Right lung (tissue), 10 donors: ENCODE measurements around the gene ITIH5. TPM values are rescaled to one million over a fixed set of nuclear protein-coding genes. Genes with fewer than 3 reads are reported as not detected.
"Not testable (repeated sequence)": the region's sequence is repeated elsewhere in the genome, so short reads cannot be mapped to it uniquely, and the experiment has no call there.

Source experiments
- DNase-seq, 2 donors: peaks; one replicate each; pipeline ENCODE4 v3.0.0-alpha.2; 2013
- long read RNA-seq, 8 donors: transcript quantifications; one replicate each; lab custom pipeline, GENCODE V29; 2026
- polyA plus RNA-seq, 5 donors: library from polyadenylated mRNA; unstranded; fragments of 120-200 nt; gene quantifications; one replicate each; pipeline versions ENCODE4 v1.2.1 to v1.2.3, GENCODE V29; 2013; ENCODE audit warnings: inconsistent platforms in 1 of 5, low replicate concordance in 1 of 5; ENCODE audit not compliant: insufficient read length in 5 of 5, insufficient read depth in 1 of 5

ITIH5 gene
- polyA plus RNA-seq, result 10 to 100 TPM; 26.9 to 38.3 (median 31.9) TPM
- long read RNA-seq, donor 1, full-length matches to known transcripts, result 5 of 11 reads
- long read RNA-seq, donor 1, partial matches to known transcripts, result 6 of 11 reads
- long read RNA-seq, donor 1, other reads (novel, unspliced or antisense), result 0 of 11 reads
- long read RNA-seq, donor 2, full-length matches to known transcripts, result 2 of 2 reads
- long read RNA-seq, donor 2, partial matches to known transcripts, result 0 of 2 reads
- long read RNA-seq, donor 2, other reads (novel, unspliced or antisense), result 0 of 2 reads
- long read RNA-seq, donor 3, result 0 reads
- long read RNA-seq, donor 4, result 0 reads
- long read RNA-seq, donor 5, full-length matches to known transcripts, result 2 of 15 reads
- long read RNA-seq, donor 5, partial matches to known transcripts, result 13 of 15 reads
- long read RNA-seq, donor 5, other reads (novel, unspliced or antisense), result 0 of 15 reads
- long read RNA-seq, donor 6, full-length matches to known transcripts, result 5 of 5 reads
- long read RNA-seq, donor 6, partial matches to known transcripts, result 0 of 5 reads
- long read RNA-seq, donor 6, other reads (novel, unspliced or antisense), result 0 of 5 reads
- long read RNA-seq, donor 7, full-length matches to known transcripts, result 5 of 5 reads
- long read RNA-seq, donor 7, partial matches to known transcripts, result 0 of 5 reads
- long read RNA-seq, donor 7, other reads (novel, unspliced or antisense), result 0 of 5 reads
- long read RNA-seq, donor 8, full-length matches to known transcripts, result 1 of 1 reads
- long read RNA-seq, donor 8, partial matches to known transcripts, result 0 of 1 reads
- long read RNA-seq, donor 8, other reads (novel, unspliced or antisense), result 0 of 1 reads

GRCh38 chr10:7666253-7667023 is at the start of gene ITIH5:
Gene ITIH5, minus strand, starts transcription at chr10:7666966. Its CDS starts 74 bp downstream, at chr10:7666892.
- peak in 1 of 2 donors; percentile 6 for DNase-seq

- no peak for DNase-seq
These were observed 48.7 kb upstream of the ITIH5 start for GRCh38 chr10:7715515-7715914.

- not testable (repeated sequence) for DNase-seq
These were observed 44.3 kb upstream of the ITIH5 start for GRCh38 chr10:7711075-7711474.

GRCh38 chr10:7710446-7710845 is 43.7 kb upstream of the ITIH5 start:
- no peak for DNase-seq

GRCh38 chr10:7708832-7709231 is 42.1 kb upstream of the ITIH5 start:
- no peak for DNase-seq

GRCh38 chr10:7707858-7708622 is 41.3 kb upstream of the ITIH5 start:
- DNase-seq, result no peak

DNA sequence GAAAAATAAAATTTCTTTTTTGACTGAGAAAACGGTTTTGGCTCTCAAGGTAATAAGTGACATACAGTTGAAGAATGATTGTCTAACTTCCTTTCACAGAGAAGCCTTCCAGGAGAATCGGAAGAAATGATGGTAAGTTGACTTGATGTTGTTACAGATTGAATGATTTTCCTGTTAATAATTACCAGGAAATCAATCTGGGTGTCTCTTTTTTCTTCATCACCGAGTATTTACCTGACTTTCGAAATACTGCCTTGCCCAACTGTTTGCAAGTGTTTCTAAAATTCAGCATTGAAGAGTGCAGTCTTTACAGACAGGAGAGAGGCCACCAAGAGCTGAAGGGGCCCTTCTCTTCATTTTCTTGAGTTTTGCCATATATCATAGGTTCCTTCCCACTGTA is 40.3 kb upstream of the ITIH5 start:
- DNase-seq, result no peak

- DNase-seq, result no peak
These were observed 39.8 kb upstream of the ITIH5 start for GRCh38 chr10:7706534-7707073.

DNA sequence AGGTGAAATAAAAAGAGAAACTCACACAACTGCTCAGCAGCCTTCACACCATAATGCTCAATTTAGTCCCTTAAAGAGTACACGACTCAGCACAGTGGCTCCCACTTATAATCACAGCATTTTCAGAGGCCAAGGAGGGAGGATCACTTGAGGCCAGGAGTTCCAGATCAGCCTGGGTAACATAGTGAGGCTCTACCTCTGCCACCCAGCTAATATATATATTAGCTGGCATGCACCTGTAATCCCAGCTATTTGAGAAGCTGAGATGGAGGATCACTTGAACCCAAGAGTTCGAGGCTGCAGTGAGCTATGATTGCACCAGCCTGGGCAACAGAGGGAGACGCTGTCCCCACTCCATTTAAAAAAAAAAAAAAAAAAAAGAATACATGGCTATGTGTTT is 38.6 kb upstream of the ITIH5 start:
- DNase-seq, result no peak

DNA sequence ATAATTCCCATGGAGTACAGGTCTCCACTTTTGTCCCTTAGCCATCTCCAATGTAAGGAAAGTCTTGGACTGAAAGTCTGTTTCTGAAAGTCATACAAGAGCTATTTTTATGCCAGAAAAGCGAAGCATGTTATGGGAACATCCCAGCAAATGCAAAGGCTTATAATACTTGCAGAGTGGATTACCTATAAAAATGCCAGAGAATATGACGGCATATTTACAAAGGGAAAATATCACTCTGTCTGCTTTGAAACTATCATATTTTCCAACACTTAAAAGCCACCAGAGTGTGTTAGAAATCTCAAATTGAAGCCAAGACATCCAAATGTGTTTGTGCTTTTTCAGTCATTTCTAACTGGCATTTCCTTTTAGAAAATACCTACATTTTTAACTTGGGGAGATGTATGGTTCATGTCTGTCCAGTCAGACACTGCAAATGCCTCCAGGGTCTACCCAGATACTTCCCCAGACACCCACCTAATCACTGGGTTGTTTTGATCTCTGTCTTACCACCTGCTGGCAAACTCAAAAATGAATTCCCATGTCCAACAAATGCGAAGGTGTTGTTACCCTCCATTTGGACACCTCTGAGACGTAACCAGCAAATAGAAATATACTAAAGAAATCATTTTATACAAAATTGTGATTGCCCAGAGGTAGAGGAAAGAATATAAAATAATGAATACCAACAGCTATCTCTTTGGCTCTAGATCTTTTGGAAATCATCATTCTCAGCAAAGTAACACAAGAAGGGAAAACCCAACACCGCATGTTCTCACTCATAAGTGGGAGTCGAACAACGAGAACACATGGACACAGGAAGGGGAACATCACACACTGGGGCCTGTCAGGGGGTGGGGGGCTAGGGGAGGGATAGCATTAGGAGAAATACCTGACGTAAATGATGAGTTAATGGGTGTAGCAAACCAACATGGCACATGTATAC is 37.6 kb upstream of the ITIH5 start:
- no peak for DNase-seq

GRCh38 chr10:7703140-7703539 is 36.4 kb upstream of the ITIH5 start, which contains the start of gene ITIH2:
Gene ITIH2, plus strand, starts transcription at chr10:7703316. Its CDS starts 119 bp downstream, at chr10:7703435.
- DNase-seq, result no peak

- no peak for DNase-seq
These were observed 35.6 kb upstream of the ITIH5 start for GRCh38 chr10:7702288-7702812.

GRCh38 chr10:7701158-7701742 is 34.5 kb upstream of the ITIH5 start:
- no peak for DNase-seq

GRCh38 chr10:7700577-7701125 is 33.9 kb upstream of the ITIH5 start:
- no peak for DNase-seq

DNA sequence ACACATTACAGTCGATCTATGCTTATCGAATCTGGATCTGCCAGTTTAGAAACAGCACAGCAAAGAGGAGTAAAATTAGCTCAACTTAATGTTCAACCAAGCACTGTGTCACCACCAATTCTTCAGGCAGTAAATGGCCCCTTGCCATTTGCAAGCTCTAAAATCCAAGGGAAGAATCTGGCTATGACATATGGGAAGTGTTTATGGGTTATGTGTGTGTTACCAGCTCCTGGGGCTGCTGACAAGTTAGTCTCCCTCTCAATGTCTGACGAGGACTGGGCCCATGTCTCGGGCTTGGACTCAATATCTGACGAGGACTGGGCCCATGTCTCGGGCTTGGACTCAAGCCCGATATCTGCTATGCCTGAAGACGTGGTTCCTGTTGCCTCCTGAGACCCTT is 30.7 kb upstream of the ITIH5 start:
- DNase-seq, result no peak

- no peak for DNase-seq
These were observed 29.8 kb upstream of the ITIH5 start for GRCh38 chr10:7696545-7696944.

- DNase-seq, result not testable (repeated sequence)
These were observed 26.4 kb upstream of the ITIH5 start for GRCh38 chr10:7693194-7693593.

- not testable (repeated sequence) for DNase-seq
These were observed 25.6 kb upstream of the ITIH5 start for GRCh38 chr10:7692368-7692767.
